Measurements from ENCODE around the gene PLEKHA1.

The PLEKHA1 gene

DNA sequence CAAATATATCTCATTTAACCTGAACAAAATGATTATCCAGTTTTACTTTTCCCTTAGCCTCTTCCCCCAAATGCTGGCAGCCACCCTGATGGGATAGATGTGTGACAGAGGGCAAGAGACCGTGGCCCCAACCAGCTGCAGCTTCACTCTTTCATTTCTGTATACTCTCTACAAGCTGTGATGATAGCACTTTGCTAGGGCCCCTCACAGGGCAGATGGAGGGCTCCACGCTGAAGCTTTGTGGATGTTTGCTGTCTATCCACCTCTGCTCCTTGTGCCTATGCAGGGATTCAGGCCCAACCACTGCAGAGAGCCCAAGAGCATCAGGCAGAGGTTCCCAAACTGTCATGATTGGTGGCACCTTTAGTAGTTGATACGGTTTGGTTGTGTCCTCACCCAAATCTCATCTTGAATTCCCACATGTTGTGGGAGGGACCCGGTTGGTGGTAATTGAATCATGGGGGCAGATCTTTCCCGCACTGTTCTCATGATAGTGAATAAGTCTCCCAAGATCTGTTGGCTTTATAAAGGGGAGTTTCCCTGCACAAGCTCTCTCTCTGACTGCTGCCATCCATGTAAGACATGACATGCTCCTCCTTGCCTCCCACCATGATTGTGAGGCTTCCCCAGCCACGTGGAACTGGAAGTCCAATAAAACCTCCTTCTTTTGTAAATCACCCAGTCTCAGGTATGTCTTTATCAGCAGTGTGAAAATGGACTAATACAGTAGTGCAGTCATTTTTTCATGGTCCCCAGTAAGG is 107.0 kb downstream of the PLEKHA1 start:
- no peak for DNase-seq

Data from activated CD8-positive, alpha-beta memory T cell treated with anti-CD3 and anti-CD28 coated beads, Interleukin-2, amount 50 U/mL, for 4 hours (primary cell).